ENCODE data around the gene TSPAN5.

GRCh38 chr4:98679738-98680137 lies 21.3 kb upstream of the TSPAN5 start:
- TF ChIP-seq CTCF (IDR thresholded peaks at IDR 0.05; ENCODE audit: poor library complexity, severe bottlenecking), result no peak
- no peak for TF ChIP-seq RAD21 (conservative IDR thresholded peaks at IDR 0.05)
- no peak for TF ChIP-seq EZH2 (IDR thresholded peaks at IDR 0.05; ENCODE audit: borderline replicate concordance, insufficient read depth, low read length, poor library complexity, severe bottlenecking)
- no peak for TF ChIP-seq POLR2AphosphoS5 (IDR thresholded peaks at IDR 0.05)
- TF ChIP-seq, protein P1, sequence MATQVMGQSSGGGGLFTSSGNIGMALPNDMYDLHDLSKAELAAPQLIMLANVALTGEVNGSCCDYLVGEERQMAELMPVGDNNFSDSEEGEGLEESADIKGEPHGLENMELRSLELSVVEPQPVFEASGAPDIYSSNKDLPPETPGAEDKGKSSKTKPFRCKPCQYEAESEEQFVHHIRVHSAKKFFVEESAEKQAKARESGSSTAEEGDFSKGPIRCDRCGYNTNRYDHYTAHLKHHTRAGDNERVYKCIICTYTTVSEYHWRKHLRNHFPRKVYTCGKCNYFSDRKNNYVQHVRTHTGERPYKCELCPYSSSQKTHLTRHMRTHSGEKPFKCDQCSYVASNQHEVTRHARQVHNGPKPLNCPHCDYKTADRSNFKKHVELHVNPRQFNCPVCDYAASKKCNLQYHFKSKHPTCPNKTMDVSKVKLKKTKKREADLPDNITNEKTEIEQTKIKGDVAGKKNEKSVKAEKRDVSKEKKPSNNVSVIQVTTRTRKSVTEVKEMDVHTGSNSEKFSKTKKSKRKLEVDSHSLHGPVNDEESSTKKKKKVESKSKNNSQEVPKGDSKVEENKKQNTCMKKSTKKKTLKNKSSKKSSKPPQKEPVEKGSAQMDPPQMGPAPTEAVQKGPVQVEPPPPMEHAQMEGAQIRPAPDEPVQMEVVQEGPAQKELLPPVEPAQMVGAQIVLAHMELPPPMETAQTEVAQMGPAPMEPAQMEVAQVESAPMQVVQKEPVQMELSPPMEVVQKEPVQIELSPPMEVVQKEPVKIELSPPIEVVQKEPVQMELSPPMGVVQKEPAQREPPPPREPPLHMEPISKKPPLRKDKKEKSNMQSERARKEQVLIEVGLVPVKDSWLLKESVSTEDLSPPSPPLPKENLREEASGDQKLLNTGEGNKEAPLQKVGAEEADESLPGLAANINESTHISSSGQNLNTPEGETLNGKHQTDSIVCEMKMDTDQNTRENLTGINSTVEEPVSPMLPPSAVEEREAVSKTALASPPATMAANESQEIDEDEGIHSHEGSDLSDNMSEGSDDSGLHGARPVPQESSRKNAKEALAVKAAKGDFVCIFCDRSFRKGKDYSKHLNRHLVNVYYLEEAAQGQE (IDR thresholded peaks at IDR 0.05; ENCODE audit: borderline replicate concordance), result no peak
- TF ChIP-seq SMC3 (conservative IDR thresholded peaks at IDR 0.05; ENCODE audit: poor library complexity), result no peak
- no peak for TF ChIP-seq MXI1 (conservative IDR thresholded peaks at IDR 0.05; ENCODE audit: poor library complexity, severe bottlenecking)
- no peak for TF ChIP-seq EP300 (conservative IDR thresholded peaks at IDR 0.05; ENCODE audit: poor library complexity, severe bottlenecking)
- no peak for TF ChIP-seq TAF1 (IDR thresholded peaks at IDR 0.05; ENCODE audit: low read depth)

Measured in neural cell (in vitro differentiated cells).